ENCODE results near the gene RAB11FIP4.

Gene RAB11FIP4

GRCh38 chr17:31448467-31449077 lies 57.1 kb downstream of the RAB11FIP4 start:
- H3K27ac Mint-ChIP-seq: no peak overlapping the region
- no peaks in the 10 kb centered on the region for H3K9me3 Mint-ChIP-seq
- no peaks in the 10 kb centered on the region for H3K27me3 Mint-ChIP-seq
- peaks cover 4% of the 10 kb centered on the region for H3K4me1 Mint-ChIP-seq (ENCODE audit: low read depth)
- no peaks in the 10 kb centered on the region for H3K36me3 Mint-ChIP-seq (ENCODE audit: low read depth)
- H3K4me3 Mint-ChIP-seq: no peak overlapping the region

GRCh38 chr17:31449111-31449510 lies 57.6 kb downstream of the RAB11FIP4 start:
- Mint-ChIP-seq H3K27me3 (no peaks in the 10 kb centered on the region), H3K4me1 (ENCODE audit: low read depth) (peaks cover under 1% of the 10 kb centered on the region), H3K4me3 (no peak overlapping the region), H3K36me3 (ENCODE audit: low read depth) (no peaks in the 10 kb centered on the region), H3K9me3 (no peaks in the 10 kb centered on the region), H3K27ac (no peak overlapping the region)

GRCh38 chr17:31449746-31450145 lies 58.3 kb downstream of the RAB11FIP4 start:
- no peaks in the 10 kb centered on the region for H3K4me1 Mint-ChIP-seq (ENCODE audit: low read depth)
- no peaks in the 10 kb centered on the region for H3K27me3 Mint-ChIP-seq
- no peaks in the 10 kb centered on the region for H3K9me3 Mint-ChIP-seq
- H3K4me3 Mint-ChIP-seq: no peak overlapping the region
- no peak overlapping the region for H3K27ac Mint-ChIP-seq
- no peaks in the 10 kb centered on the region for H3K36me3 Mint-ChIP-seq (ENCODE audit: low read depth)

- Mint-ChIP-seq H3K27ac (no peak overlapping the region), H3K9me3 (no peaks in the 10 kb centered on the region), H3K4me3 (no peak overlapping the region), H3K4me1 (ENCODE audit: low read depth) (no peaks in the 10 kb centered on the region), H3K27me3 (no peaks in the 10 kb centered on the region), H3K36me3 (ENCODE audit: low read depth) (no peaks in the 10 kb centered on the region)
Observed at GRCh38 chr17:31452101-31452500, 60.6 kb downstream of the RAB11FIP4 start.

GRCh38 chr17:31452561-31453110 lies 61.2 kb downstream of the RAB11FIP4 start:
- no peaks in the 10 kb centered on the region for H3K9me3 Mint-ChIP-seq
- no peaks in the 10 kb centered on the region for H3K4me1 Mint-ChIP-seq (ENCODE audit: low read depth)
- no peak overlapping the region for H3K4me3 Mint-ChIP-seq
- H3K27me3 Mint-ChIP-seq: no peaks in the 10 kb centered on the region
- H3K36me3 Mint-ChIP-seq (ENCODE audit: low read depth): no peaks in the 10 kb centered on the region
- no peak overlapping the region for H3K27ac Mint-ChIP-seq

- Mint-ChIP-seq H3K9me3 (no peaks in the 10 kb centered on the region), H3K36me3 (ENCODE audit: low read depth) (no peaks in the 10 kb centered on the region), H3K27me3 (no peaks in the 10 kb centered on the region), H3K27ac (no peak overlapping the region), H3K4me3 (no peak overlapping the region), H3K4me1 (ENCODE audit: low read depth) (no peaks in the 10 kb centered on the region)
Observed at GRCh38 chr17:31453896-31454295, 62.4 kb downstream of the RAB11FIP4 start.

- no peaks in the 10 kb centered on the region for H3K27me3 Mint-ChIP-seq
- H3K27ac Mint-ChIP-seq: no peak overlapping the region
- no peaks in the 10 kb centered on the region for H3K36me3 Mint-ChIP-seq (ENCODE audit: low read depth)
- no peak overlapping the region for H3K4me3 Mint-ChIP-seq
- H3K9me3 Mint-ChIP-seq: no peaks in the 10 kb centered on the region
- H3K4me1 Mint-ChIP-seq (ENCODE audit: low read depth): no peaks in the 10 kb centered on the region
Observed at GRCh38 chr17:31456814-31457213, 65.3 kb downstream of the RAB11FIP4 start.

- Mint-ChIP-seq H3K9me3 (no peaks in the 10 kb centered on the region), H3K27ac (no peak overlapping the region), H3K27me3 (no peaks in the 10 kb centered on the region), H3K4me1 (ENCODE audit: low read depth) (no peaks in the 10 kb centered on the region), H3K4me3 (no peak overlapping the region), H3K36me3 (ENCODE audit: low read depth) (no peaks in the 10 kb centered on the region)
Observed at GRCh38 chr17:31457391-31458234, 66.1 kb downstream of the RAB11FIP4 start.

GRCh38 chr17:31458829-31459228 lies 67.4 kb downstream of the RAB11FIP4 start:
- Mint-ChIP-seq H3K4me3 (no peak overlapping the region), H3K27me3 (no peaks in the 10 kb centered on the region), H3K36me3 (ENCODE audit: low read depth) (no peaks in the 10 kb centered on the region), H3K27ac (no peak overlapping the region), H3K4me1 (ENCODE audit: low read depth) (no peaks in the 10 kb centered on the region), H3K9me3 (no peaks in the 10 kb centered on the region)

- Mint-ChIP-seq H3K9me3 (no peaks in the 10 kb centered on the region), H3K27me3 (no peaks in the 10 kb centered on the region), H3K4me3 (no peak overlapping the region), H3K36me3 (ENCODE audit: low read depth) (no peaks in the 10 kb centered on the region), H3K27ac (no peak overlapping the region), H3K4me1 (ENCODE audit: low read depth) (no peaks in the 10 kb centered on the region)
Observed at GRCh38 chr17:31459716-31460115, 68.2 kb downstream of the RAB11FIP4 start.

GRCh38 chr17:31460226-31460721 lies 68.8 kb downstream of the RAB11FIP4 start:
- Mint-ChIP-seq H3K36me3 (ENCODE audit: low read depth) (no peaks in the 10 kb centered on the region), H3K27me3 (no peaks in the 10 kb centered on the region), H3K27ac (no peak overlapping the region), H3K4me3 (no peak overlapping the region), H3K4me1 (ENCODE audit: low read depth) (no peaks in the 10 kb centered on the region), H3K9me3 (no peaks in the 10 kb centered on the region)

- no peaks in the 10 kb centered on the region for H3K36me3 Mint-ChIP-seq (ENCODE audit: low read depth)
- no peaks in the 10 kb centered on the region for H3K27me3 Mint-ChIP-seq
- H3K9me3 Mint-ChIP-seq: no peaks in the 10 kb centered on the region
- no peak overlapping the region for H3K27ac Mint-ChIP-seq
- H3K4me3 Mint-ChIP-seq: no peak overlapping the region
- H3K4me1 Mint-ChIP-seq (ENCODE audit: low read depth): no peaks in the 10 kb centered on the region
Observed at GRCh38 chr17:31461227-31461810, 69.8 kb downstream of the RAB11FIP4 start.

- H3K27me3 Mint-ChIP-seq: no peaks in the 10 kb centered on the region
- H3K27ac Mint-ChIP-seq: no peak overlapping the region
- H3K4me3 Mint-ChIP-seq: no peak overlapping the region
- no peaks in the 10 kb centered on the region for H3K36me3 Mint-ChIP-seq (ENCODE audit: low read depth)
- no peaks in the 10 kb centered on the region for H3K4me1 Mint-ChIP-seq (ENCODE audit: low read depth)
- H3K9me3 Mint-ChIP-seq: no peaks in the 10 kb centered on the region
Observed at GRCh38 chr17:31462261-31462660, 70.8 kb downstream of the RAB11FIP4 start.

- H3K4me1 Mint-ChIP-seq (ENCODE audit: low read depth): peaks cover 16% of the 10 kb centered on the region
- H3K27me3 Mint-ChIP-seq: no peaks in the 10 kb centered on the region
- no peak overlapping the region for H3K27ac Mint-ChIP-seq
- no peaks in the 10 kb centered on the region for H3K9me3 Mint-ChIP-seq
- H3K36me3 Mint-ChIP-seq (ENCODE audit: low read depth): no peaks in the 10 kb centered on the region
- H3K4me3 Mint-ChIP-seq: no peak overlapping the region
Observed at GRCh38 chr17:31466096-31466760, 74.8 kb downstream of the RAB11FIP4 start.

Measured in stimulated activated naive CD8-positive, alpha-beta T cell treated with anti-CD3 and anti-CD28 coated beads, Interleukin-15, Interleukin-2, amounts not matched to agents 100 ng/mL and 50 ng/mL, for 24 hours (primary cell).